ENCODE measurements around the gene MIPOL1.

DNA sequence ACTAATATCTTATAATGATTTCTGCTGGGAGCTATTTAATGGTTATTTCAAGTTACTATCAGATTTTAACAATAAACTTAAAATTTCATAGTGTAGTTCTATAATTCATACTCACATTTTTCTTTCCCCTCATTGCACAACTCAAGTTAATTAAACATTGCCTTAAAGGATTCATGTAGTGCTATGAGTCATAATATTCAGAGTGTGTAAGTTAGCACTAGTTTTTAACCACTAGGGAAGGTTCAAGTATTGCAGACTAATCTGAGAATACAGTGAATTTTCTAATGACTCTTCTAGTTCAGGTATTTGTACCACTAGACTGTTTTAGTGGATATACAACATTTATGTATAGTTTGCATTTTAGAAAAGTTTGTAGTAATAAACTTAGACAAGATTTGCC is 347.4 kb downstream of the MIPOL1 start:
- no peak for TF ChIP-seq POLR2A (IDR thresholded peaks at IDR 0.05; ENCODE audit: extremely low read depth, insufficient read length)
- TF ChIP-seq, protein P1, sequence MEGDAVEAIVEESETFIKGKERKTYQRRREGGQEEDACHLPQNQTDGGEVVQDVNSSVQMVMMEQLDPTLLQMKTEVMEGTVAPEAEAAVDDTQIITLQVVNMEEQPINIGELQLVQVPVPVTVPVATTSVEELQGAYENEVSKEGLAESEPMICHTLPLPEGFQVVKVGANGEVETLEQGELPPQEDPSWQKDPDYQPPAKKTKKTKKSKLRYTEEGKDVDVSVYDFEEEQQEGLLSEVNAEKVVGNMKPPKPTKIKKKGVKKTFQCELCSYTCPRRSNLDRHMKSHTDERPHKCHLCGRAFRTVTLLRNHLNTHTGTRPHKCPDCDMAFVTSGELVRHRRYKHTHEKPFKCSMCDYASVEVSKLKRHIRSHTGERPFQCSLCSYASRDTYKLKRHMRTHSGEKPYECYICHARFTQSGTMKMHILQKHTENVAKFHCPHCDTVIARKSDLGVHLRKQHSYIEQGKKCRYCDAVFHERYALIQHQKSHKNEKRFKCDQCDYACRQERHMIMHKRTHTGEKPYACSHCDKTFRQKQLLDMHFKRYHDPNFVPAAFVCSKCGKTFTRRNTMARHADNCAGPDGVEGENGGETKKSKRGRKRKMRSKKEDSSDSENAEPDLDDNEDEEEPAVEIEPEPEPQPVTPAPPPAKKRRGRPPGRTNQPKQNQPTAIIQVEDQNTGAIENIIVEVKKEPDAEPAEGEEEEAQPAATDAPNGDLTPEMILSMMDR (IDR thresholded peaks at IDR 0.05; ENCODE audit: low read depth, low read length), result no peak
- no peak for TF ChIP-seq MYC (IDR thresholded peaks at IDR 0.05; ENCODE audit: low read depth, low read length)
- TF ChIP-seq, protein P2, sequence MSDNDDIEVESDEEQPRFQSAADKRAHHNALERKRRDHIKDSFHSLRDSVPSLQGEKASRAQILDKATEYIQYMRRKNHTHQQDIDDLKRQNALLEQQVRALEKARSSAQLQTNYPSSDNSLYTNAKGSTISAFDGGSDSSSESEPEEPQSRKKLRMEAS (IDR thresholded peaks at IDR 0.05; ENCODE audit: low read depth, low read length), result no peak
